ENCODE measurements around the gene CLCN5.

Gene CLCN5

GRCh38 chrX:49922291-49923241 lies at the start of gene CLCN5:
TSS of gene CLCN5 (plus strand) at chrX:49922596. CDS start at chrX:49925299, 2,703 bp downstream.
- peak; percentile 73 for DNase-seq

DNA sequence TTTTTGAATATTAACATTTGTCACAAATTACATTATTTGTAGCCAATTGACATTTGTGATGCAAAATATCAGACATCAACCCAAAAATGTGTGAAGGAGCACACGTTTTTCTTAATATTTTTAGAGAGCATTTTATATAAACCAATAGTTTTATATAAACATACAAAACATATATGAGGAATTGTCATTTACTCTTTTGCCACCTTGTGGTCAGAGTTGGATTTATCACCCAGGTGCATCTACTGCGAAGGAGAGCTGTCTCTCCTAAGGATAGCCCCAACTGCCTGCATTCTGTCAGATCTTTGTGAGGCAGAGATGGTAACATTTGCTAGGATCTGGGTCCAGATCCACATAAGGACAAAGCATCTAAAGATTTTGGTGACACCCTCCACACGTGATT lies 45.6 kb upstream of the CLCN5 start:
- no peak for DNase-seq

DNA sequence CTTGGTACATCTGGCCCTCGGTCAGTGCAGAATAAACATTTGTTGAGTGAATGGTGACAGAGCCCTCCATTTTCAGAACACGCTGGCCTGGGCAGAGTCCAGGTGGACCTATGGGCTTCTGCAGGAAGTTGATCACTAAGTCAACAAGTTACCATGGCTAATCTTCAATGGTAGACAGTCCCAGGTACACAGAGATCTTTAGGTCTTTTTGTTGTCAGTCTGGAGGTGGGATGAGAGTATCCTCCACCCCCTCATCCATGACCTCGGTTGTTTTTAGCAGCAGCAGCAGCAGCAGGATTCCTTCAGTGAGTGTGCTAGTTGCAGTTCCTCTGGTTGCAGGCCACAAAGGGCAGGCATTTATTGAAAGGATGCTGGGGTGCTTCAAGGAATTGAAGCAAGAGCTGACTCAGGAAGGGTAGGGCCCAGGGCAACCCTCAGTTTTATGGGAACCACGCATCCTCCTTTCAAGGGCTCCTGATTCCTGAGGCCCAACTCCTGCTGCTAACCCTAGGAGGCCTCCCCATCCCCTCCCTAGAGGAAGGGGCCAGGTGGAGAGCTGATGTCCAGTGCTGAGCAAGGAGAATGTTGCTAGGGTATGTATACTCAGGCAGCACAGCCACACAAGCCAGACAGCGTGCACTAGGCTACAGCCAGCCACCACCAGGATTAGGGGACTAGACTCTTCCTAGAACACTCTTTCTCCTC lies 44.8 kb upstream of the CLCN5 start:
- no peak for DNase-seq

GRCh38 chrX:49878128-49878833 lies 44.1 kb upstream of the CLCN5 start:
- DNase-seq: no peak

DNA sequence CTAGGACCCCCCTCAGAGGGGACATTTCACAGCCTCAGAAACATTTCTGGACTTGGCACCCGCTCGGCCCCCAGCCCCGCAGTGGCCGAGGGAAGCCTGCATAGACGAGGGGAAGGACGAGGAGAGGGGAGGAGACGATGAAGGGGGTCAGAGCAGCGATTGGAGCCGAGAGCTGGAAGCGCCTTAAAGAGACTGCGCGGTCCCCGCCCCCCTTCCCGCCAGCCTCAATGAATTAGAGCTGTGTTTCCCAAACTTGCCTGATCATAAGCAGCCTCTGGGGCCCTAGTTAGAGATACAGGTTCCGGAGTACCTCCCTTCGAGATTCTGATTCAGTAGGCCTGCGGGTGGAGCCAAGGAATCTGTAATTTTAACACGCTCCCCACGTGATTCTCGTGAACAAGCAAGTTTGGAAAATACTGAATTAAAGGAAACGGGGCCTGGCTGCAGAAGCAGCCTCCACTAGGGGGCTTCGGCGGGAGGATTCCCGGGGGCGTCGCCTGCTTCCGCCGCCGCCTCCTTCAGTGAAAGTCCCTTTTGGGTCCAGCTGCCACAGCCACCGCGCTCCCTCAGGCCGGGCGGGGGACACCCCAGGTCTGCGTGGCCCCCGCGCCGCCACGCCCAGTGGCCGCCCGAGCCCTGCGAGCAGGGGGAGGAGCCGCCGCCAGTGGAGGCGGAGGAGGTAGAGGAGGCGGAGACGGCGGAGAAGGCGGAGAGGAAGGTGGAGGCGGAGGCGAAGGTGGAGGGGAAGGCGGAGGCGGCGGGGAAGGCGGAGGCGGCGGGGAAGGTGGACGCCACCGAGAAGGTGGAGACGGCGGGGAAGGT lies 43.4 kb upstream of the CLCN5 start, which contains the start of gene USP27X:
USP27X (plus strand) TSS at position 651 of the 822 bp plus-strand sequence. CDS start 824 bp downstream, outside the sequence.
- DNase-seq: no peak

- DNase-seq: no peak
Observed at GRCh38 chrX:49879656-49880277, 42.6 kb upstream of the CLCN5 start.

GRCh38 chrX:49880668-49881067 lies 41.7 kb upstream of the CLCN5 start:
- no peak for DNase-seq

- DNase-seq: peak; percentile 31
Observed at GRCh38 chrX:49884290-49884862, 38.0 kb upstream of the CLCN5 start.

- DNase-seq: no peak
Observed at GRCh38 chrX:49892542-49892941, 29.9 kb upstream of the CLCN5 start.

DNA sequence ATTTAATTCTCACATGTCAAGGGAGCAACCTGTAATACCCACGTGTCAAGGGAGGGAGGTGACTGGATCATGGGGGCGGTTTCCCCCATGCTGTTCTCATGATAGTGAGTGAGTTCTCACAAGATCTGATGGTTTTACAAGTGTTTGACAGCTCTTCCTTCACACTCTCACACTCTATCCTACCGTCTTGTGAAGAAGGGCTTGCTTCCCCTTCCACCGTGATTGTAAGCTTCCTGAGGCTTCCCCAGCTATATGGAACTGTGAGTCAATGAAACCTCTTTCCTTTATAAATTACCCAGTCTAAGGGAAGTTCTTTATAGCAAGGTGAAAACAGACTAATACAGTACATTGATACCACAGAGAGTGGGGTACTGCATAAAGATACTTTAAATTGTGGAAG lies 25.4 kb upstream of the CLCN5 start:
- no peak for DNase-seq

- DNase-seq: no peak
Observed at GRCh38 chrX:49901048-49901447, 21.3 kb upstream of the CLCN5 start.

DNA sequence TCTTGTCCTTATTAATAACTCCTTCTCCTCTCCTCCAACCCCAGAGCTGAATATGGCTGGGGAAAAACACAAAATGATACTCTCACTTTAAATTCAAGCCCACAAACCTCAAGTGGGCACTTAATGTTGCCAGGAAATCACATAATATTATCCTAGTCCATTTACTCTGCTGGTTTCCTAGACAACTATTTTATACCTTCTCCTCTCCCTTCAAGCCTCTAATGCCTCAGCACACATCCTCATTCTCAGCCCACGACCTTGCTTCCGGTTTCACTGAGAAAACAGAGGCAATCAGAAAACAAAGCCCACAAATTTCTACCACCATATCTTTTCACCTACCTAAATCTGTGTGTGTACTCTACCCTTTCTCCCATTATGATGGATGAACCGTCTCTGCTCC lies 12.1 kb upstream of the CLCN5 start:
- DNase-seq: peak; percentile 27

DNA sequence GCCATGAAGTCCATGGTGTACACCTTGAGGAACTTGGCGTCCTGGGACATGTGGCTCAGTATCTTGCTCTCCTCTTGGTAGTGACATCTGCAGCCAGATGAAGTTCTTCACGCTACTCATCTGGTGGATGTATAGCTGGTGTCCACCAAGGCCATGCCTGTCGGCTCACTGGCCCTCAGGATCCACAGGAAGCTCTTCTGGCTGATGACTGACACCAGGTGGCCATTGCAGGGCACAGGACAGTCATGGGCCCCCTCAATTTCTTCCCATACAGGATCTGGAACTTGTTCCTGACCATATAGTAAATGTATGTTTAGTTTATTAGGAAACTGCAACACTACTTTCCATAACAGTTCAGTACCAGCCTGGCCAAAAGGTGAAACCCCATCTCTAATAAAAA lies 10.3 kb upstream of the CLCN5 start:
- no peak for DNase-seq

GRCh38 chrX:49912861-49913260 lies 9.5 kb upstream of the CLCN5 start:
- DNase-seq: no peak

GRCh38 chrX:49915361-49916222 lies 6.8 kb upstream of the CLCN5 start:
- no peak for DNase-seq

GRCh38 chrX:49919617-49920016 lies 2.8 kb upstream of the CLCN5 start:
- no peak for DNase-seq

DNA sequence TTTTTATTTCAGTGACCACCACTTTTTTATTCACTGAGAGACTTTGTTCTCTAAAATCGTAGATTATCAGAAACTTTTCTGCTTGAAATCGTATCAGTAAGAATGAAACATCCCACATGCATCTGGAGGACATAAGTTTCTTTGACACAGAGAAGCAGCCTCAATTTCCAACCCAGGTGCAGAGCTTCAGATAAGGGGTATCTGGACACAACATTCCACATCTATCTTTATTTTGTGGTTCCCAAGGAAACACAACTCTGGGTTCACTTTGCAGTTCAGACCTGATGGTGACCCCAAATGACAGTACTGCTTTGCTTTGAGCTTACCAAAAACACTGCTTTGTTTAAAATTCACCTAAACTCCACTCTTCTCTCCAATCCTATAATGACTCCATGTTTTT lies 1.3 kb upstream of the CLCN5 start:
- no peak for DNase-seq

DNA sequence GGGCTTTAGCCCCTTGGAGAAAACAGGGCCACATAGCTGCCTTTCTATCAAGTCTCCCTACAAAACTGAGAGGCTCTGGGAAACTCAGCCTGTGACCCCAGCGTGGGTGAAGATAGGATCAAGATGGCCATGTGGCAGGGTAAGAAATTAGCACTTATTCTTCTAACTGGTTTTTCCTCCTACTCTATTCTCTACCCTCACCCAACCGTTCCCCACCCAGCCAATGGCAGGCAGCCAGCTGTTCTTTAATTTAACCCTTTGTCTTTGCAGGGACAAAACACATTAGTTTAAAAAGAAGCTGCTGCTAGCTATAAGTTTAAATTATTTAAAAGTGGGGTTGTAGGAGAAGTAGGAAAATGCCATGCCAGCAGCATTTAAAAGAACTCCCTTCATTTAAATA lies 2.8 kb downstream of the CLCN5 start:
- no peak for DNase-seq

DNA sequence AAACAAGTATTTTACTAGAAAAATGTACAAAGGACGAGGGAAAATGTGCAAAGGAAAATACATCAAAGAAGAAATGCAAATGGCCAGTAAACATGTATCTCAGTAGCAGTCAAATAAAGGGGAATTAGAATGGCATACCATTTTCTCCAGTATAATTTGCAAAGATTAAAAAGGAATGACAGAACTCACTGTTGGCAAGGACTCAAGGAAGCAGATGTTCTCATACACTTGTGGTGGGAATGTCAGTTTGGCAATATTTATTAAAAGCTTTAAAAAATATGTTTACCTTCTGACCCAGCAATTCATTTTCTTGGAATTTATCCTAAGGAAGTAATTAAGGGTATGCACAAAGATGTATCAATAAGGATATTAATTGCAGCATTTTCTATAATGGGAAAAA lies 7.6 kb downstream of the CLCN5 start:
- DNase-seq: no peak

- DNase-seq: no peak
Observed at GRCh38 chrX:49932791-49933190, 10.4 kb downstream of the CLCN5 start.

- DNase-seq: no peak
Observed at GRCh38 chrX:49934148-49934547, 11.8 kb downstream of the CLCN5 start.

Data from NCI-H2081 treated with DMSO at 0.1 percent for 48 hours (cell line).